Mucosa of gallbladder (tissue), 1 donor: ENCODE results near the gene TNF. TPM values are rescaled to one million over a fixed set of nuclear protein-coding genes. Genes with fewer than 3 reads are reported as not detected.
A peak's percentile ranks its signal among the peaks of the same experiment; 100 is the strongest.
"Not testable (repeated sequence)": the region's sequence is repeated elsewhere in the genome, so short reads cannot be mapped to it uniquely, and the experiment has no call there.

Source experiments
- DNase-seq: peaks from one replicate; pipeline ENCODE4 v3.0.0-alpha.2; 2020; ENCODE audit warnings: low spot score
- total RNA-seq: library from RNA; stranded (reverse); gene quantifications from one replicate; pipeline ENCODE4 v1.2.1, GENCODE V29; 2021
- donor health status: DM: no; HTN: no; CAD: no.

The TNF gene
- total RNA-seq, 1 donor from 2014 or later: 6.6 TPM

DNA sequence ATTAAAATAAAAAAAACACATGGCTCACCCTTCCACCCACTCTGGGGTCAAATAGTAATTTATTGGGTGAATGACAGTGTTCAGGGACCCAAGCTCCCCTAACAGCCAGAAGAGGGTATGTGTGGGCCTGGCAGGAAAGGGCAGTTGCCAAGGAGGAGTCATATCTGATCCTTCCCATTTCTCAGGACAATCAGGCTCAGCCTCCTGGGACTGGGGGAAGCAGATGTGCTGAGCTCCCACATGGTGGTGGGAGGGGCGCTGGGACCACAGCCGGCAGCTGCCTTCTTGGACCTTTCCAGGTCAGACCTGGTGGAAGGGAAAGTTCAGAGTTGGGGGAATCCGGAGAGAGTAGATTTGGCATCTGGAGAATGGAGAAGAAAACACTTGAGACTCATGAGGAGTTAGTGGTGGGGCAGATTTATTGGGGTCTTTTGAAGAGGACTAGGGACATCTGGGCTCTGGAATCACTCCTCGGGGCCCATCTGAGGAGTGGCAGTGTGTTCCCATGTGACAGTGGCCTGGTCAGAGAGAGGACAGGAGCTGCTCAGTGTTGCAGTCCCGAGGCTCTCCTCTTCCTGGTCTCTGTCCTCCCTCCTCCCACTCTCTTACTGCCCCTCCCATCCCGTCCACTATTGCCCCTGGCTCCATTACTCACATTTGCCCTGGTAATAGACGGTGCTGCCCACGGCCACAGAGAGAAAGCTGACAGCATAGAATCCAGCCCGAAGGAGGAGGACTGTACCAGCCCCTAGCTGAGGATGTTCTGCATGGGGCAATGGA lies 13.7 kb downstream of the TNF start:
- DNase-seq: no peak

DNA sequence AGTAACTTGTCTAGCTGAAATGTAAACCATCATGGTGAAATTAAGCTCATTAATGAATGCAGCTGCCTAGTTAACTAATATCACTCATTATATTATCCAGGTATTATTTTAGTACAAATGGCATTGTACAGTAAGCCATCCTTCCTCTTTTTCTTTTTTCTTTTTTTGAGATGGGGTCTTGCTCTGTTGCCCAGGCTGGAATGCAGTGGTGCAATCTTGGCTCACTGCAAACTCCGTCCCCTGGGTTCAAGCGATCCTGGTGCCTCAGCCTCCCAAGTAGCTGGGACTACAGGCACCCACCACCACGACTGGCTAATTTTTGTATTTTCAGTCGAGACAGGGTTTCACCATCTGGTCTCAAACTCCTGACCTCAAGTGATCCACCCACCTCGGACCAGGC lies 15.3 kb downstream of the TNF start:
- not testable (repeated sequence) for DNase-seq

DNA sequence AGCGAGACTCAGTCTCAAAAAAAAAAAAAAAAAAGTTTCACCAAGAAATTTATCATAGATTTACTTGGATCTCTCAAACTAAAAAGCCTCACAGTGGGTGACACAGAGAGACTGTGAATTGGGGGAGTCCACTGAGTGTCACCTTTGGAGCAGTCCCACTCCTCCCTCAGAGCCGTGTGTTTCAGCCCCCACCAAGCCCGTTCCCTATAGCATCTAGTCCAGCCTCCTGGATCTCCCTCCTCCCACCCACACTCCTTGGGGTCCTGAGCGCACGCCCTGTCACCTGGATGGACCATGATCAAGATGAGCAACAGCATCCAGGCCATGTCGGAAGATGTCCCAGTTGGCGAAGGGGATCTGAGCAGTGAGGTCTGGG lies 17.0 kb downstream of the TNF start:
- no peak for DNase-seq

DNA sequence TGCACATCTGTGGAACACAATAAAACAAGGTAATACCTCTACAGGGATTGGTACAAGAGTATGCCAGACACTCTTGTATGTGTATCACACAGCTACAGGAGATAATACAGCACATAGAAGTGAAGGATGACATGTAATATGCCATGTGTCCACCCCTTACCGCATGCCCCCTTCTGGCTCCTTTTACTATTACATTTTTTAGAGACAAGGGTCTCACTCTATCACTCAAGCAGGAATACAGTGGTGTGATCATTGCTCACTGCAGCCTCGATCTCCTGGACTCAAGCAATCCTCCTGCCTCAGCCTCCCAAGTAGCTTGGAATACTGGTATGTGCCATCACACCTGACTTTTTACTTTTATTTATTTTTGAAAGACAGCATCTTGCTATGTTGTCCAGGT lies 21.6 kb downstream of the TNF start:
- DNase-seq: no peak

DNA sequence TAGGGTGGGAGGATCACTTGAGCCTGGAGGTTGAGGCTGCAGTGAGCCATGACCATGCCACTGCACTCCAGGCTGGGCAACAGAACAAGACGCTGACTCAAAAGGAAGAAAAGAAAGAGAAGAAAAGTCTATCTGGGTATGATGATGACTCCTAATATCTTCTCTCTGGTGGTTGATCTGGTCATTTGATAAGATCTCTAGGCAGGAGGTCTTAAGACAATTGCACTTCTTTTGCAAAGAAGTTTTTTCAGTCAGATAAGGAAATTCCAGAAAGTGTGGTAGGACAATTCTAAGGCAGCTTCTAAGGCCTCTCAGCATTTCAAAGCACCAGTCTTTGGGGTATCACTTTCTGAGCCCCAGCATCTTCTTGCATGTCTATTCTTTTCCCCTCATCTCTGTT lies 32.0 kb downstream of the TNF start:
- no peak for DNase-seq

DNA sequence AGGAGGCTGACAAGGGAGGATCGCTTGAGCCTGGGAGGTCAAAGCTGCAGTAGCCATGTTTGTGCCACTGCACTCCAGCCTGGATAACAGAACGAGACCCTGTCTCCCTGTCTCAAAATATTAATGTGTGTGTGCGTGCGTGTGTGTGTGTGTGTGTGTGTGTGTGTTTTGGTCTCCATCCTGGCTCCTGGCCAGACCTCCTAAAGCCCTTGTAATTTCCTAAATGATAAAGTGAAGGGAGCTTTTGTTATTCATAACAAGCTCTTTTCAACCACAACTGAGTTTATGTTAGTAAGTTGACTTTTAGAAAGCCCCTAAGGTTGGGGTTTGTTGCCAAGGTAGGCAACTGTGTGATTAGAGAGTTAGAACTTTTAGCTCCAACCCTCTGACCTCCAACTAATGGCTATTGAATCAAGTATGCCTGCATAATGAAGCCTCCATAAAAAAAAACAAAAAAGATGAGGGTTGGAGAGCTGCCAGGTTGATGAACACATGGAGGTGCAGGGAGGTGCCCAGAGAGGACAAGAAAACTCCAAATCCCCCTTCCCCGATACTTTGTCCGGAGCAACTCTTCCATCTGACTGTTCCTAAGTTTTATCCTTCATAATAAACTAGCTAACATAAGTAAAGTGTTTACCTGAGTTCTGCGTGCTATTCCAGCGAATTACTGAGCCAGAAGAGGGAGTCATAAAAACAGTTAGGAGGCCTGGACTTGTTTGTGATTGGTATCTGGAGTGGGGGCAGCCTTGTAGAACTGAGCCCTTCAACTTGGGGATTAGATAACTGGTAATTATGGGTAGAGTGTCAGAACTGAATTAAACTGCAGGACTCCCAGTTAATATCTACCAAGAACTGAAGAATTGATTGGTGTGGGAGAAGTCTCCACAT lies 34.4 kb downstream of the TNF start:
- DNase-seq: no peak

DNA sequence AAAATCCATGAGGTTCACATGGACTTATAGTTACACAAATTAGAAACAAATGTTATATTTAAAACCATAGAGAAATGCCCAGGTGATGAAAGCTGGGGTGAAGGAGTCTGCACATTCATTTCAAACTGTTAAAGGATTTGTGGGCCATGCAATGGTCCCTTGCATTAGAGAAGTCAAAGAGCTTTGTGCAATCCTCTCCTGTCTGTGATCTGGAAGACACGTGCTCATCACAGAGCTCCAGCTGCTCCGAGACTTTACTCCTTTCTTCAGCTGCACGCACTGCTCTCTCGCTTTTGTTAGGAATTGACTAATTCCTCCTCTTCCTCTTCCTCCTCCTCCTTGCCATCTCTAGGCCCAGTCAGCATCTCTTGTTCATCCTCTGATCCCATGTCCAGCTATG lies 35.6 kb downstream of the TNF start:
- no peak for DNase-seq

DNA sequence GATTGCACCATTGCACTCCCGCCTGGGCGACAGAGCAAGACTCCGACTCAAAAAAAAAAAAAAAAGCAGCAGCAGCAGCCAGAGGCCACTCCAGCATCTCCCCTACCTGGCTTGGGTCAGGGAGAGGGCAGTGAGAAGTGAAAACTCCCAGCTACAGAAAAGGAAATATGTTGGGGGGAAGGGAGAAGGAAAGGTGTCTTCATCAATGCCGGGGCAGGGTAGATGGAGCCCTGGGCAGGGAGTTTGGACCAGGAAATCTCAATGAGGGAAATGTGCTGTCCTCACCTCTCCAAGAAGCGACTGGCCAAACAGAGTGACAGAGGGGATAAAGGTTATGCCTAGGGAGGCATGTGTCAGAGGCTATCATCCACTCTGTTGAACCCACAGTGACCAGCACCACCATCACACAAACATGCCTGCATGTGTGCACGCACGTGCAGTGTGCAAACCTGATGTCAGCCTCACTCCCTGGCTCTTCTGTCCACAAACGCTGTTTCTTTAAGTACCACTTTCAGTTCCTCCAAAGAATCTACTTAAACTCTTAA lies 38.8 kb downstream of the TNF start:
- no peak for DNase-seq

DNA sequence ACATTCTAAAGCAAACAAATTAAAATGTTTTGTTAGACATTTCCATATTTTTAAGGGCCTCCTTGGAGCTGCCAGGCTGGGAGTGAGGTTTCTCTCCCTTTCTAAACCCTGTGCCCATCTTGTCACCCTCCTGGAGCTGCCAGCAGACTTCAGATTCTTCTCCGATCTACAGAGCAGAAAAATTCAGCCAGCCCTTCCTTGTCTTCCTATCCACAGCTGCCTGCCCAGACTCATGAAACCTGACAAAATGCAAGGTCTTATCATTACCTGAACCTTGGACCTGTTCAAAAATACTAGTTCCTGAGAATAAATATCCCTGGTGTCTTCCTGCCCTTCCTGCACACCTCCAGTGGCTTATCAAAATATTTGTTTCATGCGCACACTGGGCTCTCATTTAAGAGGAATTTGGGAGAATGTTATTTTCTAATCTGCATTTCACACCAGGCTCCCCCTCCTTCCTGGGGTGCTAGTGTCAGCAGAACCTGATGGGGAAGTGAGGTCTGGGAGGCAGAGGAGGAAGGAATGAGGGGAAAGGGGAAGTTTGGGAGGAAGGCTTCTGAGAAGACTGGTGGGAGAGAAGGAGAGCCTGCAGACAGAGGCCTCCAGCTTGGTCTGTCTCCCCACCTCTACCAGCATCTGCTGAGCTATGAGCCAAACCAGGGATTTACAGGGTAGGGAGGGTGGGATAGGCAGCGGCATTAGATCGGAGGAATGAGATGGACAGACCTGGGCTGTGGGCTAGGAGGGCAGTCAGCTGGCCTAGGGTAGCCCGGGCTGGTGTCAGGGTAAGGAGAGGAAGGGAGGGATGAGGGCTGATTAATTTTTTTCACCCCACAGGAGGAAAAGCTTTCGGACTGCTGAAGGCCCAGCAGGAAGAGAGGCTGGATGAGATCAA lies 39.6 kb downstream of the TNF start, which contains the start of gene AIF1:
Gene AIF1, plus strand, starts transcription at position 551 of the 895 bp plus-strand sequence. Its CDS starts 96 bp downstream, at position 647.
- DNase-seq: no peak

DNA sequence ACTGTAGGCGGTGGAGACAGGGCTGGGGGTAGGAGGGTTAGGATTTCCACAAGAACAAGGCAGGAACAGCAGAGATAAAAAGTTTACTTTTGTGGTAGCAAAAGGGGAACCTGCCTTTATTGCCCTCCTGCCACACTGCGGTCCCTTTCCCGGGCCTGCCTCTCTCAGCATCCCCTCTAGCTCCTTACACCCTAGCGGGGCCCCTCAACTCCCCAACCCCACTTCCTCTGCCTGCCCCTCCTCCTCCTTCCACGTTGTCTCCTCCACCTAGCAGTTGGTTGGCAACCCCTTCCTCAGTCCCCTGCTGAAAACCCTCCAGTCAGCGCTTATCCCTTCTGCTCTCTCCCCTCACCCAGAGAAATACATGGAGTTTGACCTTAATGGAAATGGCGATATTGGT lies 40.4 kb downstream of the TNF start:
- DNase-seq: no peak

DNA sequence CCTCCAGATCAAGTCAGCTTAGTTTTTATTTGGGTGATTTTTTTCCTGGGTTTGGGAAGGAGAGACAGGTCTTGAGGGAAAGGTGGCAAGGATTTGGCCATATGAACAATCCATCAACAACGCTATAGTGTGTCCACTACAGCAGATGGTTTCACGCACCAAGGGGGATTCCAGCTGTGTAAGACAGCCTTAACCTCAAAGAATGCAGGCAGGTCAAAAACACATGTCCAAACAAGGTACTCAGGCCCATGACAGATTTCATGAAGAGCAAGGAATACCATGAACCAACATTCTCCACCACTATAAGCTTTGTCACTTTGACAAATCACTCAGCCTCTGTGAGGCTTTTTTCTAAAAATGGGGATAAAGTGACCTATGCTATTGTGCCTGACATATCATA lies 41.6 kb downstream of the TNF start:
- DNase-seq: no peak

DNA sequence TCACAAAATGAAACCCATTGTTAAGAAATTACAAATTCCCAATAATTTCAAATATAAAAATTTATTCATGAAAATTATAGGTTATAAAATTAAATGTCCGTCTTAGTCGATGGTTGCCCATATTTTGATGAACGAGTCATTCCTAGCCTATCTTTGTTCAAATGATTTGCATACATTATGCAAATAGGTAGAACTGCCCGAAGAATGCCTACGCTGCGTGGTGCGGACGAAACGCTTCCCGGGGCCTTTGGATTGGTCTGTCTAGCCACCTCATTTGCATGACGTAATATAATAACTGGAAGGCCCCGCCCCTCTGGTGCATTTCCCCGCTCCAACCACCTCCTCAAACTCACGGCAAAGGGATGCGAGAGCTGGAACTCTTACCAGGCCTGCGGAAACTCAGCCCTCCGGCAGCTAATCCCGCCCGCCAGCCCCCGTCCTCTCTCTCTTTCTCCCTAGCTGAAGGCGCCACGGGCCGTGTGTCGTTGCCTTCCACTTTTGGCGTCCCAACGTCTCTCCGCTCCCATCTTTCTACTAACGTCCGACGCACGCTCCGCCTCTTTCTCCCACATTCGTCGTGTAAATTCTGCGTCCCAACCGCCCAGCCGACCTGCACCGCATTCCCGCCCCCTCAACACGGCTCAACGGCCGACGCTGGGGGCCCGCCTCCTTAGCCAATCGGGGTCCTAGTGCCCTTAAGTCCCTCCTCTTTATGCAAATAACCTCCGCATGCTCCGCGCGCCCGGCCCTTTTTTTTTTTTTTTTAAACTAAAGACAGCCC lies 44.6 kb downstream of the TNF start:
- DNase-seq: peak; percentile 98

DNA sequence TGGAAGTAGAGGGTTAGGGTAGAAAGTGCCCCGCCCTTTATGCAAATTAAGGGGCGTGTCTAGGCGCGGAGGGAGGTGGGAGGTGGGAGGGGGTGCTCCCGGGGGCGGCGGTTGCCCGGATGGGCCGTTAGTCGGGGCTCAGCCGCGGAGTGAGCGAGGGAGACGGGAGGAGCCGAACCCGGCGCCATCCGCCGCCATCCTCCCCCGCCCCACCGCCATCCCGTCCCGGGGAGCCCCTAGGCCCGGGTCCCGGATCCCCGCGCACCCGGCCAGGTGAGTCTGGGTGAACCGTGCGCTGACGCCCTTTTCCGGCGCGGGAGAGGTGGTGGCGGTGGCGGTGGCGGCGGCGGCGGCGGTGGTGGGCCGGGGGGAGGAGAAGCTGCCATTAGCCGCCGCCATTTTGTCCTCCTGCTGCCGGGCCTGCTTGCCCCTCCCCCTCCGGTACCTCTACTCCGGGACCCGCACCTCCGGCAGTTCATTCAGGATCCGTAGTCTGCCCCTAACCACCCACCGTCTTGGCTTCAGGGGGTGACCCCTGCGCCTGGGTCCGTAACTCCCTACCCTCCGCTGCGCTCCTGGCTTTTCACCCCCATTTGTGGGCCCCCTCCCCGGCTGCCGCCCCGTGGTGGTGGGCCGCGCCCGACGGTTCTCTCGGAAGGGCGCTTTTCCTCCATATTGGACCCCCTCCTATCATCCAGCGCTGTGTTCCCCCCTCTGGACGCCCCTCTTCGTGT lies 45.4 kb downstream of the TNF start, which contains the start of gene PRRC2A:
Gene PRRC2A, plus strand, starts transcription at position 130 of the 734 bp plus-strand sequence. CDS start 2,075 bp downstream, outside the sequence.
- DNase-seq: no peak

DNA sequence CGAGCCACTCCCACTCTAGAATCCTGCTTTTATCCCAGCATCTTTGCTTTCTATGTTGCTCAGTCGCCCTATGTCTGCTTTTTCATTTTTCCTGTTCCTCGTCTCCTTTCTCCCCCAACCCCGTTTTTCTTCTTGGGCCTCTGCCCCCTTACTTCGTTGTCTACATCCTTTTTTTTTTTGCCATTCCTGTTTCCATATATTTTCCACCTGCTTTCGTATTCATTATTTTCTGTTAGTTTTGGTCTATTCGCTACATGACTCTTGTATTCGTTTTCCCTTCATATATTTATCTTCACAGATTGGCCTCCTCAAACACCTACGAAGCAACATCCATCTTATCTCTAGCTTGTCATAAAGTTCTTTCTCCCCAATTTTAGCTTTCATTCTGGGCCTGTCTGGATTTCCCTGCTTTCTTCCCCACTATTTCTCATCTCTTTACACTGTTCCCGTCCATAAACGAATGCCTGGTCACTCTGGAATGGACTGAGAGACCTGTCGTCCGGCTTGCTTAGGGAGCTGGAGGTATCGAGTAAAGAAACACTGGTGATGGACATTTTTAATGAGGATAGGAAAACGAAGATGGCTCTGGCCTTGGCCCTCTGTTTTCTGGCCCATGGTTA lies 46.1 kb downstream of the TNF start:
- DNase-seq: no peak

DNA sequence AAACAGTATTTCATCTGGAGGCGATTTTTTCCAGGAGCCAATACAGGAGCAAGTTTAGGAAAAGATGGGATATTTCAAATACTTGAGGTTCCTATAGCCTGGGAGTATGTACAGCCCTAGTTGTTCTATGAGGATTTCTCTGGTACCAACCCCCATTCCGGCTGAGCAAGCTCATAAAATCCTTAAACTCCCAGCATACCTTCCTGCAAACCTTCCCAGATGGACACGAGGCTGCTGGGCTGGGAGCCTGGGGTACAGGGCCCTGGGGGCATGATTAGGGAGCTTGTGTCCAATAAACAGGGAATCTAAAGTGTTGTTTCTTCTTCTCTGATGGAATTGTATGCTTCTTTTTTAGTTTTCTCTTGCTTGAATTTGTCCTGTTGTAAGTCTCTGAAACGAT lies 46.6 kb downstream of the TNF start:
- no peak for DNase-seq

DNA sequence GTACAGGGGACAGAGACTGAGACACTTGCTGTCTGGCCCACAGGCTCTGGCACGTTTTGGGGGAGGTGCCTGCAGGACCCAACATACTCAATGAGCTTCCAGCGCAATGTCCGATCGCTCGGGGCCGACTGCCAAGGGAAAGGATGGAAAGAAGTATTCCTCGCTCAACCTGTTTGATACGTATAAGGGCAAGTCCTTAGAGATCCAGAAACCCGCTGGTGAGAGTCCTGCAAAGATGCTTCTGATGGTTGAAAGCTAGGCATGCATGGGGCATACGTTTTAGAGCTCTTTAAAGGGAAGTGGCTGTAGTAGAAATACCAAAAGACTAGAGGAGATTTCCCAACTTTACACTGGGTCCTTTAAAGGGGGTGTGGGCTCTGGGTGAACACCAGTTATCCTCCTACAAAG lies 47.3 kb downstream of the TNF start:
- DNase-seq: no peak

DNA sequence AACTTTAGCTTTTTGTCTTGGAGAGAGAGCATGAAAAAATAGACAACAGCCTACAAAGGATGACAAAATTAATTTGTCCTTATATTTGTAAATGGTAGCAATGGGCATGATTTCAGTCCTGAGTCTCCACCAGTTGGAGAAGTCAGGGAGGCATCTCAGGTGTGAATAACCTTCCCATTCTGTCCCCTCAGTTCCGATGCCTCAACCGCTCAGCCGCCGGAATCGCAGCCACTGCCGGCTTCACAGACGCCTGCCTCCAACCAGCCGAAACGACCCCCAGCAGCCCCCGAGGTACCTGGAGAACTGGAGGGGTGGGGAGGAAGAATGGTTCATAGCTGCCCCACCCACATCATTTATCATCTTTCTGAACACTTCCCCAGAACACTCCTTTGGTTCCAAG lies 48.7 kb downstream of the TNF start:
- DNase-seq: no peak

DNA sequence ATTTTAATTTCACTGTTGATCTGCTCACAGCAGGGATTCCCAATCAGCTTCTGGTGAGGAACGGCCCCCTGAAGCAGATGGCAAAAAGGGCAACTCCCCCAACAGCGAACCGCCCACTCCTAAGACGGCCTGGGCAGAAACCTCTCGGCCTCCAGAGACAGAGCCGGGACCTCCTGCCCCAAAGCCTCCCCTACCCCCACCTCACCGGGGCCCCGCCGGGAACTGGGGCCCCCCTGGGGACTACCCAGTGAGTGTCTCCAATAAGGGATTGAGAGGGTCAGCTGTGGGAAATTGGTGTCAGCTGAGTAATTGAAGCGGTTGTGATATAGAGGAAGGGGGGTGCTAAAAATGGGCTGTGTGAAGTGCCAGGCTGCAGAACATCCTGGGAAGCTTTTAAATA lies 51.6 kb downstream of the TNF start:
- DNase-seq: no peak

DNA sequence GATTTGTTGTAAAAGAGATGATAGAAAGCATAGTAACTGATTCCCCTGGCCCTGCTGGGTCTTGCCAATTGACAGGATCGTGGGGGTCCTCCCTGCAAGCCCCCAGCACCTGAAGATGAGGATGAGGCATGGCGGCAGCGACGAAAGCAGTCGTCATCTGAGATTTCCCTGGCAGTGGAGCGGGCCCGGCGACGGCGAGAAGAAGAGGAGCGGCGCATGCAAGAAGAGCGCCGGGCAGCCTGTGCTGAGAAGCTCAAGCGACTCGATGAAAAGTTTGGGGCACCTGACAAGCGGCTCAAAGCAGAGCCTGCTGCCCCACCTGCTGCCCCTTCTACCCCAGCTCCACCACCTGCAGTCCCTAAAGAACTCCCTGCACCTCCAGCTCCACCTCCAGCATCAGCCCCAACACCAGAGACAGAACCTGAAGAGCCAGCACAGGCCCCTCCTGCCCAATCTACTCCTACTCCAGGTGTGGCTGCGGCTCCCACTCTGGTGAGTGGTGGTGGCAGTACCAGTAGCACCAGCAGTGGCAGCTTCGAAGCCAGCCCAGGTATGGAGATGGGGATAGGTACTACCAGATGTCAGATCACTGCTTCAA lies 52.4 kb downstream of the TNF start:
- DNase-seq: no peak
